SJSA1 (cell line): ENCODE results near the gene MS4A7. TPM values are rescaled to one million over a fixed set of nuclear protein-coding genes. Genes with fewer than 3 reads are reported as not detected.

Experiments used
- DNase-seq, 2 experiments: peaks; one replicate each; pipeline ENCODE4 v3.0.0-alpha.2; 2015 to 2020; ENCODE audit warnings: low spot score in 2 of 2, low read depth in 1 of 2
- H3K27ac ChIP-seq: fragments of 250-450 bp; sonication (Bioruptor Pico); 2 replicates; pipeline ENCODE4 v1.5.1; 2020; ENCODE audit warnings: mild to moderate bottlenecking, moderate library complexity
- H3K27me3 ChIP-seq: fragments of 250-450 bp; sonication (Bioruptor Pico); replicated peaks from 2 replicates; pipeline ENCODE4 v1.5.1; 2020; ENCODE audit warnings: mild to moderate bottlenecking, moderate library complexity
- H3K36me3 ChIP-seq: fragments of 250-450 bp; sonication (Bioruptor Pico); 2 replicates; pipeline ENCODE4 v1.5.1; 2020; ENCODE audit warnings: mild to moderate bottlenecking
- H3K4me1 ChIP-seq: fragments of 250-450 bp; sonication (Bioruptor Pico); replicated peaks from 2 replicates; pipeline ENCODE4 v1.6.1; 2021; ENCODE audit warnings: mild to moderate bottlenecking
- H3K4me3 ChIP-seq: fragments of 250-450 bp; sonication (Bioruptor Pico); 2 replicates; pipeline ENCODE4 v1.5.1; 2020; ENCODE audit warnings: mild to moderate bottlenecking
- H3K9me3 ChIP-seq: fragments of 250-450 bp; sonication (Bioruptor Pico); replicated peaks from 2 replicates; pipeline ENCODE4 v1.5.1; 2020; ENCODE audit warnings: mild to moderate bottlenecking
- total RNA-seq: library from RNA; depleted of rRNA; stranded (reverse); fragments of >200 nt; shearing (Covaris generic); gene quantifications from 2 replicates; pipeline ENCODE4 v1.2.3, GENCODE V29; 2014; rRNA removed

Gene MS4A7
- total RNA-seq, 1 experiment from 2014 or later, result not detected

DNA sequence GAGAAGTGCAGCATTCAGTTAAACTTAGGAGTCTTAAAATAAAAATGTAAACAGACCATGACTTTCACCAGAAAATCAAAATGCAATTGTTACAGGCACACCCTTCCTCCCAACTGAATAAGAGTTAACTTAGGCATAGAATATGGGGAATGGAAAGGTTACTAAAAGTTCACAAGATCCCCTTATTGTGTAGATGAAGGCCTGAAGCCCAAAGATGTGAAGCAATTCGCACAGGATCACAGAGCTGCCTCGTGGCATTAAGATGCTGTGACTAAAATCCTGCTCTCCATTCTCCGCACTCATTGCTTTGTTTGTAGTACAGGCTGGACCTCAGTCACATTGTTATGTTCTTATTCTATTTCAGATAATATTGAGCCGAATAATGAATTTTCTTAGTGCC lies 55.1 kb downstream of the MS4A7 start:
- Histone ChIP-seq H3K4me3 (no peak overlapping the region), H3K27me3 (peaks cover 7% of the 10 kb centered on the region; the same call in 1 of the 2 replicates), H3K36me3 (no peaks in the 10 kb centered on the region)

More for the DNA sequence above, 55.1 kb downstream of the MS4A7 start:
- Histone ChIP-seq H3K9me3 (no peaks in the 10 kb centered on the region; the same call in 1 of the 2 replicates), H3K27ac (no peak overlapping the region), H3K4me1 (0 out of 2 replicates have a peak, but pooled peaks cover 3% of the 10 kb centered on the region)
- DNase-seq, result no peak

Other genes starting within 250 kb of the MS4A7 start
- gene MS4A6A, start 195.4 kb upstream of the MS4A7 start, total RNA-seq, result not detected in 2 replicates
- not detected in 2 replicates for gene MS4A4E, start 135.4 kb upstream of the MS4A7 start, total RNA-seq
- gene MS4A4A, start 97.9 kb upstream of the MS4A7 start, total RNA-seq, result 0.18 TPM in 1 of 2 replicates, not detected in the other
- not detected in 2 replicates for gene MS4A6E, start 51.3 kb upstream of the MS4A7 start, total RNA-seq
- gene MS4A14, start 17.9 kb downstream of the MS4A7 start, total RNA-seq, result not detected in 2 replicates
- gene MS4A5, start 51.0 kb downstream of the MS4A7 start, total RNA-seq, result not detected in 2 replicates
- gene MS4A1, start 77.3 kb downstream of the MS4A7 start, total RNA-seq, result not detected in 2 replicates
- gene MS4A12, start 114.2 kb downstream of the MS4A7 start, total RNA-seq, result not detected in 2 replicates
- not detected in 2 replicates for gene MS4A13, start 136.9 kb downstream of the MS4A7 start, total RNA-seq